ENCODE measurements around the gene CCDC73. TPM values are rescaled to one million over a fixed set of nuclear protein-coding genes. Genes with fewer than 3 reads are reported as not detected.
"Not testable (repeated sequence)": the region's sequence is repeated elsewhere in the genome, so short reads cannot be mapped to it uniquely, and the experiment has no call there.

Gene CCDC73
- total RNA-seq, 4 donors from 2014 or later, result not detected

DNA sequence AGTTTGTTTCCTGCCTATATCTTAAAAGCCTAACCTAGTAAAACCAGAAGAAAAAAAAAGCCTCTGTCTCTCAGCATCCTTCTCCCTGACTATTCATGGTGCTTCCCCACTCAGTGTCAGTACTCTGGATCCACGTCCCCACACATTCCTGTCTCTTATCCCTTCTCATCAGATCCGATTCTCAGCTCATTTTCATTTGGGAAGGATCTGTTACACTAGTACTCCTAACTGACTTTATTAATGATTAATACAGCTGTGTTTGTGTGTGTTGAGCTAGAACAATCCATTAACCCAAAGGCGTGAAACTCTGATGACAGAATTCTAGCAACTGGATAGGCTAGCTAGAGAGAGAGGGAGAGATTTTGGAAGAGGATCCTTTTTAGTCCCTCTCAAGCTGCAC is 36.8 kb upstream of the CCDC73 start:
- no peak for DNase-seq (ENCODE audit: low spot score)
- TF ChIP-seq, protein P1, sequence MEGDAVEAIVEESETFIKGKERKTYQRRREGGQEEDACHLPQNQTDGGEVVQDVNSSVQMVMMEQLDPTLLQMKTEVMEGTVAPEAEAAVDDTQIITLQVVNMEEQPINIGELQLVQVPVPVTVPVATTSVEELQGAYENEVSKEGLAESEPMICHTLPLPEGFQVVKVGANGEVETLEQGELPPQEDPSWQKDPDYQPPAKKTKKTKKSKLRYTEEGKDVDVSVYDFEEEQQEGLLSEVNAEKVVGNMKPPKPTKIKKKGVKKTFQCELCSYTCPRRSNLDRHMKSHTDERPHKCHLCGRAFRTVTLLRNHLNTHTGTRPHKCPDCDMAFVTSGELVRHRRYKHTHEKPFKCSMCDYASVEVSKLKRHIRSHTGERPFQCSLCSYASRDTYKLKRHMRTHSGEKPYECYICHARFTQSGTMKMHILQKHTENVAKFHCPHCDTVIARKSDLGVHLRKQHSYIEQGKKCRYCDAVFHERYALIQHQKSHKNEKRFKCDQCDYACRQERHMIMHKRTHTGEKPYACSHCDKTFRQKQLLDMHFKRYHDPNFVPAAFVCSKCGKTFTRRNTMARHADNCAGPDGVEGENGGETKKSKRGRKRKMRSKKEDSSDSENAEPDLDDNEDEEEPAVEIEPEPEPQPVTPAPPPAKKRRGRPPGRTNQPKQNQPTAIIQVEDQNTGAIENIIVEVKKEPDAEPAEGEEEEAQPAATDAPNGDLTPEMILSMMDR (IDR thresholded peaks at IDR 0.05), result no peak
- ATAC-seq (ENCODE audit: low FRiP score), result no peak

DNA sequence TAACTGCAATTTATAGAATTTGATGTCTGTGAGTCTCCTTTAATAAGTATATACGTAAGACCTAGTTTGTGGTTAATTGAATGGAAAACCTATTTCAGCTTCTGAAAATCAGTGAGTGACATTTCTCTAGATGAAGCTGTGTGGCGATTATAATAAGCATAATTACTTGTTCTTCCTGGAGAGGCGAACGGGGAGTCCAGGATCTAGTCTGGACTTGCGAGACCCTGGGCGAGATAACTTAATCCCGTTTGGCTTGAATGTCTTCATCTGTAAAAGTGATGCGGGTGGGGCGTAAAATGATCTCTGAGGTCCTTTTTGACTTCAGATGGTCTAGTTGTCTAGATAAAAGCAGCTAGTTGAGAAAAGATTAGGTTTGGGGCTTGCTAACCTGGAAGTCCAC is 36.3 kb upstream of the CCDC73 start:
- ATAC-seq (ENCODE audit: low FRiP score) (no peak), DNase-seq (ENCODE audit: low spot score) (no peak)
- TF ChIP-seq, protein P1 (IDR thresholded peaks at IDR 0.05), result no peak

GRCh38 chr11:32830413-32830738 is 35.9 kb upstream of the CCDC73 start:
- TF ChIP-seq, protein P1 (IDR thresholded peaks at IDR 0.05), result no peak
- DNase-seq (ENCODE audit: low spot score) (no peak), ATAC-seq (ENCODE audit: low FRiP score) (no peak)

DNA sequence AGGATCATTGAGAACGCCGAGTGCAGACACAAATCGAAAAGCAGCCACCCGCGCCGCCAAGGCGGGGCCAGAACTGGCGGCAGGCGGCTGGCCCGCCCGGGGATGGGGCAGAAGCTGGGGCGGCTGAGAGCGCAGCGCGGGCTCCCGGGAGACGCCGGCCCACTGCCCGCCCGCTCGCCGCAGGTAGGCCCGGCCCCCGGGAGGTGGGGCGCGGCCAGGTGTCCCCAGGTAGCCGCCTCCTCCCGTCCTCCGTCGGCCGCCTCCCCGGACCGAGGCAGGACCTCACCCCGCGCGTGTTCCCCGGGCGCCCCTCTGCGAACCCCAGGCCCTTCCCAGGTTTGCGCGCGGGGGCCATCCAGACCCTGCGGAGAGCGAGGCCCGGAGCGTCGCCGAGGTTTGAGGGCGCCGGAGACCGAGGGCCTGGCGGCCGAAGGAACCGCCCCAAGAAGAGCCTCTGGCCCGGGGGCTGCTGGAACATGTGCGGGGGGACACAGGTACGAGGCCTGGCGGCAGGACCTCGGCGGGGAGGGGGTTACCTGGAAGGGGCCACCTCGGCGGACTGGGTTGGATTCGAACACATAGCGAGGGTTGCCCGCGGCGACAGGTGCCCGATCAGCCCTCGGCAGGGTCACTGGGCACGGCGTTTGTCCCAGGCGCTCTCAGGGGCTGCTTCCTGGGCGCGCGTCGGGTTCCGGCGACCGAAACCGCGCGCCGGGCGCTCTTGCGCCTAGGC is 35.4 kb upstream of the CCDC73 start, which contains the start of gene PRRG4:
Gene PRRG4 (plus strand): TSS at position 248 of the 733 bp plus-strand sequence. CDS start 603 bp downstream, outside the sequence.
- peak; percentile 84 for ATAC-seq (ENCODE audit: low FRiP score)
- DNase-seq (ENCODE audit: low spot score), result no peak

GRCh38 chr11:32829157-32829679 is 34.8 kb upstream of the CCDC73 start:
- peak; percentile 37 for ATAC-seq (ENCODE audit: low FRiP score)
- no peak for DNase-seq (ENCODE audit: low spot score)
- TF ChIP-seq, protein P1 (IDR thresholded peaks at IDR 0.05), result no peak

More for the DNA sequence above, 35.4 kb upstream of the CCDC73 start, which contains the start of gene PRRG4:
- TF ChIP-seq, protein P1 (IDR thresholded peaks at IDR 0.05), result no peak

DNA sequence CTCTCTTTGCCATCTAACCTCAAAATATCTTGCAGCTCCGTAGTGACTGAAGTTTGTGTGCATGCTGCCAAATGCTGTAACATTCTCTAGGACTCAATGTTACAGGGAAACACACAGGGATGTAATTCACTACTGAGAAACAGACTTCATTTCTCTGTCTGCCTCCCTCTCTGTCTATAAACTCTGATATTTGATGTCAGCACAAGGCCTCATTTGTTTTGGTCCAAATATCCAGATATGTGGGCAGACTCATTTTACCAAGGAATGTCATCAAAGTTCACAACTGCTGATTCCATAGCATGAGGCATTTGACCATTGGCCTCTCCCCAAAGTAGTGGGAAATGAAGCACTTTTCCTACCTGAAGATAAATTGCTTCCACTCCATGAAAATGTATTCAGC is 32.8 kb upstream of the CCDC73 start:
- ATAC-seq (ENCODE audit: low FRiP score), result no peak
- TF ChIP-seq, protein P1 (IDR thresholded peaks at IDR 0.05), result no peak
- no peak for DNase-seq (ENCODE audit: low spot score)

DNA sequence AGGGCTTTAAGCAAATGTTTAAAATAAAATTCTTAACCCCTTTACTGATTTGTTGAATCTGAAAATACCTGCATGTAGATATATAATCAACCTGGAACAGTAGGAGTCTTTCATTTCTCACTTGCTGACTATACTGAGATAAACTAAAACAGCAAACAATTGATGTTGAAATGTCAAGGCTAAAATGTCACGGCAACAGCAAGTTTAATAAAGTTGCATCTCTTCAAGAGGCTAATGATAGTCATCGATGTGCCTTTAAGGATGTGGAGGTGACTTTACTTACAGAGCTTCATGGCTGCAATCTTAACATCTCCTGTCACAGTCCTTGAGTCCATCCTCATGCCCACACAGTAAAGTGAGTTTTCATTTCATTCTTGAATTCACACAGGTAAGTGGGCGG is 31.7 kb upstream of the CCDC73 start:
- ATAC-seq (ENCODE audit: low FRiP score), result no peak
- DNase-seq (ENCODE audit: low spot score), result no peak
- TF ChIP-seq, protein P1 (IDR thresholded peaks at IDR 0.05), result no peak

GRCh38 chr11:32823617-32824016 is 29.2 kb upstream of the CCDC73 start:
- not testable (repeated sequence) for ATAC-seq (ENCODE audit: low FRiP score); DNase-seq (ENCODE audit: low spot score)

Data from omental fat pad (tissue), 4 donors.